ENCODE results near the gene SNX30. TPM values are rescaled to one million over a fixed set of nuclear protein-coding genes. Genes with fewer than 3 reads are reported as not detected.

Gene SNX30
- total RNA-seq, 1 experiment from 2014 or later: 32.5 TPM

DNA sequence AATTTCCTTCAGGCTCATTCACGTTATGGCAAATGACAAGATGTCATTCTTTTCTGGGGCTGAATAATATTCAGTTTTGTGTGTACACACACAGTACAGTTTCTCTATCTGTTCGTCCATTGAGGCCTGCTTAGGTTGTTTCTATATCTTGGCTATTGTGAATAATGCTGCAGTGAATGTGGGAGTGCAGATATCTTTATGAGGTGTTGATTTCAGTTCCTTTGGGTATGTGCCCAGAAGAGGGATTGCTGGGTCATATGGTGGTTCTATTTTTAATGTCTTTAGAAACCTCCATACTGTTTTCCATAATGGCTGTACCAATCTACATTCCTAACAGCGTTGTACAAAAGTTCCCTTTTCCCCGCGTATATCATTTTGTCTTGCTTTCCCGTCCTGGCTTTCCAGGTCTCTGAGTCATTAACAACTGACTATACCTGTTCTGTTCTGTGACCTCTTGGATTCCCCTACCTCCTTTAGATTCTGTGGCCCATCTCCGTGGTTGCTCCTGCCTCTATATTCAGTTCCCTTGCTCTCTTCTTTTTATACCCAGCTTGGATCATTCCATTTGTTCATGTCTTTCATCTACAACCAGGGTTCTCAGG, 6.8 kb downstream of the SNX30 start:
- intact Hi-C loops (cut with micrococcal nuclease; ENCODE audit: unreplicated experiment): loop anchor here (1.0 to 10.0 kb wide), 3 partner anchors 39 to 587 kb away; partner anchors contain the start of genes BSPRY, HSDL2, INIP and WDR31
- Histone ChIP-seq H2AFZ (0 out of 2 replicates have a peak overlapping the region, but pooled peaks have one; percentile 40), H3K27ac (peak overlapping the region; percentile 58), H3K4me3 (peak overlapping the region; percentile 17; the same call in 1 of the 2 replicates), H3K79me2 (ENCODE audit: low read depth) (peaks cover 85% of the 10 kb centered on the region), H3K4me2 (peak overlapping the region; percentile 68), H3K27me3 (ENCODE audit: insufficient read depth, low read depth) (no peaks in the 10 kb centered on the region), H3K9me2 (ENCODE audit: insufficient read depth) (no peaks in the 10 kb centered on the region), H3K36me3 (ENCODE audit: low read depth) (no peaks in the 10 kb centered on the region), H3K9me3 (ENCODE audit: insufficient read depth, low read depth) (no peaks in the 10 kb centered on the region), H4K20me1 (ENCODE audit: insufficient read depth) (no peaks in the 10 kb centered on the region), H3K4me1 (replicated peaks; ENCODE audit: insufficient read depth) (peaks cover 59% of the 10 kb centered on the region), H3F3A (ENCODE audit: insufficient read depth, low read depth) (peaks cover 53% of the 10 kb centered on the region)
- peak; percentile 39 to 69 for DNase-seq
- no TSS peak for BruUV-seq (replicated peaks)
- POLR2A ChIA-PET (ENCODE audit: unreplicated experiment): interaction anchor here (0.6 kb wide), 1 partner anchor 679 kb away, joined by 17 read pairs; no protein-coding TSS in a partner anchor
- no peak for TF ChIP-seq EZH2 (IDR thresholded peaks at IDR 0.05; ENCODE audit: low read depth)
- CTCF ChIA-PET: no interaction called here

DNA sequence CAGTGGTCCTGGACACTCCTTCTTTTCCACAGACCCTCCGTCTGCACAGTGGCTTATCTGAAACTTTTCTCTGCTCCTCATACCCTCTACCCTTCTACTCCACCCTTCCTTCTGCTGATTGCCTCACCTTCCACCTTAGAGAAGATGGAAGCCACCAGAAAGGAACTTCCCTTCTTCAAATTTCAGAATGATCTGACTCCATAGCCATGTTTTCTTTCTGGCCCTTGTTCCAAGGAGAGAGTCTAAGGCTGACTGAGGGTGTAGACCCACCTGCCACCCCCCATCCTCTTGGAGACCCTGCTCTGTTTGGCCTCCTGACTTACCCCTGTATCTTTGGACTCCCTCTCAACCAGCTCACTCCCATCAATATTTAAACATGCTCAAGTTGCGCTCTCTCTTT, 7.4 kb downstream of the SNX30 start:
- POLR2A ChIA-PET (ENCODE audit: unreplicated experiment): interaction anchor here (0.6 kb wide), 2 partner anchors 59 to 680 kb away, joined by 4 to 17 read pairs; no protein-coding TSS in a partner anchor
- Histone ChIP-seq H3K4me1 (replicated peaks; ENCODE audit: insufficient read depth) (peaks cover 53% of the 10 kb centered on the region), H3K9me3 (ENCODE audit: insufficient read depth, low read depth) (no peaks in the 10 kb centered on the region), H2AFZ (no peak overlapping the region), H3K4me3 (no peak overlapping the region), H3K27me3 (ENCODE audit: insufficient read depth, low read depth) (no peaks in the 10 kb centered on the region), H3K36me3 (ENCODE audit: low read depth) (no peaks in the 10 kb centered on the region), H3F3A (ENCODE audit: insufficient read depth, low read depth) (peaks cover 50% of the 10 kb centered on the region), H4K20me1 (ENCODE audit: insufficient read depth) (no peaks in the 10 kb centered on the region), H3K27ac (peak overlapping the region; percentile 58), H3K79me2 (ENCODE audit: low read depth) (peaks cover 84% of the 10 kb centered on the region), H3K9me2 (ENCODE audit: insufficient read depth) (no peaks in the 10 kb centered on the region), H3K4me2 (peak overlapping the region; percentile 68)
- no TSS peak for BruUV-seq (replicated peaks)
- DNase-seq: no peak
- intact Hi-C loops (cut with micrococcal nuclease; ENCODE audit: unreplicated experiment): loop anchor here (1.0 to 10.0 kb wide), 3 partner anchors 40 to 587 kb away; partner anchors contain the start of genes BSPRY, HSDL2, INIP and WDR31
- TF ChIP-seq, protein P1, sequence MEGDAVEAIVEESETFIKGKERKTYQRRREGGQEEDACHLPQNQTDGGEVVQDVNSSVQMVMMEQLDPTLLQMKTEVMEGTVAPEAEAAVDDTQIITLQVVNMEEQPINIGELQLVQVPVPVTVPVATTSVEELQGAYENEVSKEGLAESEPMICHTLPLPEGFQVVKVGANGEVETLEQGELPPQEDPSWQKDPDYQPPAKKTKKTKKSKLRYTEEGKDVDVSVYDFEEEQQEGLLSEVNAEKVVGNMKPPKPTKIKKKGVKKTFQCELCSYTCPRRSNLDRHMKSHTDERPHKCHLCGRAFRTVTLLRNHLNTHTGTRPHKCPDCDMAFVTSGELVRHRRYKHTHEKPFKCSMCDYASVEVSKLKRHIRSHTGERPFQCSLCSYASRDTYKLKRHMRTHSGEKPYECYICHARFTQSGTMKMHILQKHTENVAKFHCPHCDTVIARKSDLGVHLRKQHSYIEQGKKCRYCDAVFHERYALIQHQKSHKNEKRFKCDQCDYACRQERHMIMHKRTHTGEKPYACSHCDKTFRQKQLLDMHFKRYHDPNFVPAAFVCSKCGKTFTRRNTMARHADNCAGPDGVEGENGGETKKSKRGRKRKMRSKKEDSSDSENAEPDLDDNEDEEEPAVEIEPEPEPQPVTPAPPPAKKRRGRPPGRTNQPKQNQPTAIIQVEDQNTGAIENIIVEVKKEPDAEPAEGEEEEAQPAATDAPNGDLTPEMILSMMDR (conservative IDR thresholded peaks at IDR 0.05): no peak
- TF ChIP-seq EZH2 (IDR thresholded peaks at IDR 0.05; ENCODE audit: low read depth): no peak
- CTCF ChIA-PET: no interaction called here

DNA sequence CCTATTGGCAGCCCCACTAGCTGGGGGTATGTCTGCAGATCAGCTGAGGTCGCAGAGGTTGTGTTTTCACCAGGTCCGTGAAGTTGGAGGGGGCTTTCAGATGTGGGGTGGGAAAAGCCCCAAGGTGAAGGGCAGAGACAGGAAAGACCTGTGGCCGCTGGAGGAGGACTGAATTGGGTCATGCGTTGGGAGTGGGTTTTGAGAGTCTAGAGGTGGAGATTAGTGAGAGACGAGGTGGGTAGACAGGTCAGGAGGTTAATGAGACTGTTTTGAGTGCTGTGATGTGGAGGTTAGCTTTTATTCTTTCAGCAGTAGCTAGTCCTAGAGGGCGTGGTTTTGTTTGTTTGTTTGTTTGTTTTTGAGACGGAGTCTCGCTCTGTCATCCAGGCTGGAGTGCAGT, 10.3 kb downstream of the SNX30 start:
- H4K20me1 ChIP-seq (ENCODE audit: insufficient read depth): no peaks in the 10 kb centered on the region
- peaks cover 24% of the 10 kb centered on the region for H3K4me1 ChIP-seq (replicated peaks; ENCODE audit: insufficient read depth)
- BruUV-seq (replicated peaks): no TSS peak
- H3K79me2 ChIP-seq (ENCODE audit: low read depth): peaks cover 66% of the 10 kb centered on the region
- H3K4me2 ChIP-seq: no peak overlapping the region
- H3K27ac ChIP-seq: no peak overlapping the region
- no peak for DNase-seq
- no peaks in the 10 kb centered on the region for H3K36me3 ChIP-seq (ENCODE audit: low read depth)
- H3F3A ChIP-seq (ENCODE audit: insufficient read depth, low read depth): peaks cover 24% of the 10 kb centered on the region
- TF ChIP-seq, protein P1 (conservative IDR thresholded peaks at IDR 0.05): no peak
- no peak for TF ChIP-seq EZH2 (IDR thresholded peaks at IDR 0.05; ENCODE audit: low read depth)
- H3K9me3 ChIP-seq (ENCODE audit: insufficient read depth, low read depth): no peaks in the 10 kb centered on the region; the same call in 1 of the 2 replicates
- no peak overlapping the region for H3K4me3 ChIP-seq
- no peak overlapping the region for H2AFZ ChIP-seq
- POLR2A ChIA-PET (ENCODE audit: unreplicated experiment): no interaction called here
- intact Hi-C loops (cut with micrococcal nuclease; ENCODE audit: unreplicated experiment): no loop called here
- CTCF ChIA-PET: no interaction called here
- H3K9me2 ChIP-seq (ENCODE audit: insufficient read depth): no peaks in the 10 kb centered on the region
- no peaks in the 10 kb centered on the region for H3K27me3 ChIP-seq (ENCODE audit: insufficient read depth, low read depth)
